Ureter (tissue), 1 donor: ENCODE results near the gene OCIAD1. TPM values are rescaled to one million over a fixed set of nuclear protein-coding genes. Genes with fewer than 3 reads are reported as not detected.
"Not testable (repeated sequence)": the region's sequence is repeated elsewhere in the genome, so short reads cannot be mapped to it uniquely, and the experiment has no call there.

Experiments used
- DNase-seq: peaks from one replicate; pipeline ENCODE4 v3.0.0-alpha.2; 2020; ENCODE audit warnings: low spot score
- total RNA-seq: library from RNA; stranded (reverse); gene quantifications from one replicate; pipeline ENCODE4 v1.2.4, GENCODE V29; 2023
- donor health status: DM: yes; HTN: yes; CAD: no.

The OCIAD1 gene, protein sequence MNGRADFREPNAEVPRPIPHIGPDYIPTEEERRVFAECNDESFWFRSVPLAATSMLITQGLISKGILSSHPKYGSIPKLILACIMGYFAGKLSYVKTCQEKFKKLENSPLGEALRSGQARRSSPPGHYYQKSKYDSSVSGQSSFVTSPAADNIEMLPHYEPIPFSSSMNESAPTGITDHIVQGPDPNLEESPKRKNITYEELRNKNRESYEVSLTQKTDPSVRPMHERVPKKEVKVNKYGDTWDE
- 181 TPM for total RNA-seq

DNA sequence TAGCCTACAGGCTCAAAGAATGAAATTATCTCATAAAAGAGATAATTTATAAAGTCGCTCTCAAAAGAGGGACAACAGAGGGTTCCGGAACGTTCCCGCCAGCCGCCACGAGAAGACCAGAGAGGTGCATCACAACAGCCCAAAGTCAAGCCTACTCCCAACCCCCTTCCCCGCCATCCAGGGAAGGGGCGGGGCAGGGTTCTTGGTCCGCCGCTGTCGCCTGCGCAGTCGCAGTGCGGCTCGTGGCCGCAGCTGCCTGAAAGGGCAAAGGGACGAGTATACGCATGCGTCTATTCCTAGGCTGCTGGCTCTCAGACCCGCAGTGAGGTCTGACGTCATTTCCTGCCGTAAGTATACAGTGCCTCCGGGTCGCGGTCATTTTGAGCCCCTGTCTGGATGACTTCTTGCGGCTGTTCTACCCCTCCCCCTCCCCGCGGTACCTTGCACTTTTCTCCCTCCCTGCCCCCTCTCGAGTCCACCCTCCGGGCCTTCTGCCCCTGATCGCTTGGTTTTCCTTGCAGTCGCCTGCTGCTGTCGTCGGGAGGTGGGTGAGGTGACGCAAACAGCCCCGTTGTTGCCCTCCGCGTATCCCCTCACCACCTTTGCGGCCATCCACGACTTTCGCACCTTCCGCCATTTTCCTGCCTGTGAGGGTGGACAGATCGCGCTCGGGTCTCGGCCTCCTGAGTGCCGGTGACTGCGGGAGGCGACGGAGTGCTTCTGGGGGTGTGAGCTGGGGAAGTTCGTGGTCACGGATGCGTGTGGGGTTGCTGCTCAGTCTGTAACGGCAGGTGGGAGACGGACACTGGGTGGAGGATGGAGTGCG lies at the start of gene OCIAD1:
OCIAD1 (plus strand) TSS at position 383 of the 826 bp plus-strand sequence. CDS start 1,537 bp downstream, outside the sequence.
- peak; percentile 97 for DNase-seq

DNA sequence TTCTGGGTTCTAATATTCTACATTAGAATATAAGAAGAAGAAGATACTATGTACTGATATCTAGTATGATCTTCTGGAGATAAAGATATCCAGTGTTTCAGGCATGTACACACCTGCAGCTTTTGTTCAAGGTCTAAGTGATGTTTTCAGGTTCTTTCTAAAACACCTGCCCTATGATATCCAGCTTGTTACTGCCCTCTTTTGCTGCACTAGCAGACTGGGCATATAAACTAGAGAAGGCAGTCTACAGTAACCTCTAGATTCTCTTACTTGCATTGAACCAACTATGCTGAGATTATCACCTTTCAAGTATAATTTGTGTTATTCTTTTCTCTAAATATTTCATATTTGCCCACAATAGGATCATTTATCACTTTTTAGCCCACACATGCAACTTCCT lies 48.9 kb upstream of the OCIAD1 start:
- DNase-seq: no peak

DNA sequence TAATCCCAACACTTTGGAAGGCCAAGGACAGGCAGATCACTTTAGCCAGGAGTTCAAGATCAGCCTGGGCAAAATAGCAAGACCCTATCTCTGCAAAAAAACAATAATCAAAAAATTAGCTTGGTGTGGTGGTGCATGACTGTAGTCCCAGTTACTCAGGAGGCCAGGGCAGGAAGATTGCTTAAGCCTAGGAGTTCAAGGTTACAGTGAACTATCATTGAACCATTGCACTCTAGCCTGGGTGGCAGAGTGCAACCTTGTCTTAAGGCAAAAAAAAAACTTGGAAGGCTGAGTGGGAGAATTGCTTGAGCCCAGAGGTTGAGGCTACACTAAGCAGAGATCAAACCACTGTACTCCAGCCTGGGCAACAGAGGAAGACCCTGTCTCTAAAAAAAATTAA lies 45.6 kb upstream of the OCIAD1 start:
- no peak for DNase-seq

DNA sequence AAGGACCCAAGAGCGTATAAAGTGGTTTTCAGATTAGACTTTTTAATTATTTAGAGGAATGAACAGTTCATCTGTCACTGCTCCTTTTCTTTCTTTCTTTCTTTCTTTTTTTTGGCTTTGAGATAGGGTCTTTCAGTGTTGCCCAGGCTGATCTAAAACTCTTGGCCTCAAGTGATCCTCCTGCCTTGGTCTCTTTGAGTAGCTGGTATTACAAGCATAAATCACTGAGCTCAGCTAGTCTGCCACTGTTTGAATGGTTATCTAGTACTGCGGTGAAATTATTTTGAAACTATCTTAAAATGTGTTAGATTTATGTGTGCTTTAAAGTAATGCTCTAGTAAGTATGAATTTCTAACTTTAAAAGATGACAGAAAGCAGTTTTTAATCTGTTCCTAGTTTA lies 44.3 kb upstream of the OCIAD1 start:
- no peak for DNase-seq

DNA sequence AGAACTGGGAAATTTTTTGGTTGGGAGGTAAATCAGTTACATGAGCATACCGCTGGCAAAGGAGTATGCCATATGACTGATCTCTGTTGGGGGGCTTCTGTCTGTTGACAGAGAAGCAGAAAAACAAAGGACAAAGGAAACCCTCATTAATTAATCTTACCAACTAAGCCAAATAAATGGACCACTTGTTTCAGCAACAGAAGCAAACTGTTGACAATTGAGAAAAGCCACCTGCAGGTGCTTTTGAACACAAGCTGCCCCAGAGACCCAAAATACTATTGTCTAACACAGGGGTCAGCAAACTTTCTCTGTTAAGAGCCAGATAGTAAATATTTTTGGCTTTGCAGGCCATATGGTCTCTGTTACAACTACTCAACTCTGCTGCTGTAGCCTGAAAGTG lies 43.8 kb upstream of the OCIAD1 start:
- no peak for DNase-seq

DNA sequence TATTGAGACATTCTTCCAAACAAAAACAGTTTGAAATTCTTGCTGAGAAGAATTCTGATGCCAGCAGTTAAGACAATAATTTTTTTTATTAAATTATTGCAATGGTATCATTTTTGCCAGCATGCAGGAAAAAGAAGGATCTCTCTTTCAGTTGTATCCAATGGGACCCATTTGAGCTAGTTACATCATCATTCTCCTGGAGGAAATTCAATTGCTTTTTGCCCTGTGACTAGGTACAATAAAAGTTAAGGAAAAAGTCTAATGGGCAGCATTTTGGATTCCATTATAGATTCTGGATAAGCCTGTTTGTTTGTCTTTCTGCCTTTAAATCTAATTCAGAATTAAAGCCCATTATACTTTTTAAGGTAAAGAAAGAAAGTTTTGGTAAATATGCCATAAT lies 40.3 kb upstream of the OCIAD1 start:
- no peak for DNase-seq

DNA sequence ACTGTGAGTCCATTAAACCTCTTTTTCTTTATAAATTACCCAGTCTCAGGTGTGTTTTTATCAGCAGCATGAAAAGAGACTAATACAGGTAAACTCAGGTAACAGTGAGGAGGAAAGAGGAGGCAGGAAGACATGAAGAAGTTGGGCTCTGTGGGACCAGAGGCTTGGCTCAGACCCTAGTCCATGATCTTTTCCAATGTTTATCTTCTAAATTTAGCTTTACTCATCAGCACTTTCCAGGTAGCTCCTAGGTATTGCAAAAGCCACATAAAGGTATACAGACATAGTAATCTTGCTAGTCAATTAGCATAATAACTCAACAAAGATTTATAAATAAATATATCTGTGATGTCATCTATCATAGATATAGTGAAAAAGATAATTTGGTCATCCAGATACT lies 39.6 kb upstream of the OCIAD1 start:
- DNase-seq: no peak

DNA sequence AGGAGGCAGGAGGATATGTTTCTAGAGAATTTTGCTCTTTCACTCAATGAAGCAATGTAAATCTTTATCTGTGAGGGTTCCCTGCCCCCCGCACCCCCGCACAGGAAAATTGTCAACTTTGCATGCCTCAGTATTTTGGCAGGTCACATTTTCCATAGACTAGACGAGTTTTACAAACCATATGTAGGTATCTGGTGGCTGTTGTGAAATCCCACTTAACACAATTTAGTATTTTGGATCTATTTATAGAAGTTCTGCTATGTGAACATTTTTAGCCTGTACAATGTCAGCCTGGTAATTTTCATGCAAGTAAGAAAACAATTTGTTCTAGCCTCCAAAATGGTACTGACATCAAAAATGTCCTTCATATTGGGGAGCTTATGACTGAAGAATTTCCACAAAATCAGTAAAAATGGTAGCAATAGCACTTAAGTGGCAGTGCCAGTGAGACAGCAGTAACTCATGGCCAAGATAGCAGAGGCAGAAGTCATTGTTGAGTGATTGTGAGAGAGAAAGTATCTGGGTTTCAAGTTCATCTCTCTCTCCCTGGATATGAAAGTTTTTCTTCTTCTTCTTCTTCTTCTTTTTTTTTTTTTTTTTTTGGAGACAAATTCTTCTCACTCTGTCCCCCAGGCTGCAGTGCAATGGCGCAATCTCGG lies 38.4 kb upstream of the OCIAD1 start:
- no peak for DNase-seq

DNA sequence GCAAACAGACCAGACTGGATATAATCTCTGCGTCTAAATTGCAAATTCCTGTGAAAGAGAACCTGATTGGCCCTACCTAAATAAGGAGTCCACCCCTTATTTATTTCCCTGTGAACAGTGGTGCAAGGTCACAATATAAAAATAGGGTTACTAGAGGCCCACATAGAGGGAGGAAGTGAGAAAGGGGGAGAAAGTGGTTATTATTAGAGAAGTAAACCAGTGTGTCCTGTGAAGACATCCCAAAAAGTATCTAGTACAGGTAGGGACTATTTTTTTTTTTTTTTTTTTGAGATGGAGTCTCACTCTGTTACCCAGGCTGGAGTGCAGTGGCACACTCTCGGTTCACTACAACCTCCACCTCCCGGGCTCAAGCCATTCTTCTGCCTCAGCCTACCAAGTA lies 35.8 kb upstream of the OCIAD1 start:
- DNase-seq: no peak

DNA sequence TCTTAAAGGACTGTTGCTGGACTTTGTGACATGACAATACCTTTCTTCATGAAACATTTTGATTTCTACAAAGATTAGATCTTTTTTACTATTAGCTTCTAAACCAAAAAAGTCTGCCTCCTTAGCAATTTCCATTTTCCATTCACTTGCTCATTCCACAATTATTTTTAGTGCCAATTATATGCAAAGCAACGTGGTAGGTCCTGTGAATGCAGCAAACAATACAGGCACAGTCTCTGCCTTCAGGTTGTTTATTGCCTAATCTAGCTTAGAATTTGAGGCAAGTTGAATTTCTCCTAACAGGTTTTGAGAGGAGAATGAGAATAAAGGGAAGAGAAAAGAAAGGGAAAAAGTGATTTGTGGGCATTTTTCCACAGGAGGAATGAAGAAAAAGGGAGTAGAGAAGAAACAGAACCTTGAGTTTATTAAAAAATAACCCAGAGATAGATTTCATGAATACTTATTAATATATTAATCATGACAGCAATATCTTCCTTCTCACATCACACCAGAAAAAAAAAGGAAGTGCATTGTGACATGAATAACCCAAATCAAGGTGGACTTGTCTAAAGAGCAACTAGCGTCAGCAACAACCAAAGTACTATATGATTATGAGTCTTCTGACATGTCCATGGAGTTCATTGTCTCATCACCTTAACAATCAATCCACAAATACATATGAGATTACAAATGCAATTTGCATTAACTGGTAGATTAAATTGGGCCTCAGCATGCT lies 34.5 kb upstream of the OCIAD1 start:
- DNase-seq: no peak

DNA sequence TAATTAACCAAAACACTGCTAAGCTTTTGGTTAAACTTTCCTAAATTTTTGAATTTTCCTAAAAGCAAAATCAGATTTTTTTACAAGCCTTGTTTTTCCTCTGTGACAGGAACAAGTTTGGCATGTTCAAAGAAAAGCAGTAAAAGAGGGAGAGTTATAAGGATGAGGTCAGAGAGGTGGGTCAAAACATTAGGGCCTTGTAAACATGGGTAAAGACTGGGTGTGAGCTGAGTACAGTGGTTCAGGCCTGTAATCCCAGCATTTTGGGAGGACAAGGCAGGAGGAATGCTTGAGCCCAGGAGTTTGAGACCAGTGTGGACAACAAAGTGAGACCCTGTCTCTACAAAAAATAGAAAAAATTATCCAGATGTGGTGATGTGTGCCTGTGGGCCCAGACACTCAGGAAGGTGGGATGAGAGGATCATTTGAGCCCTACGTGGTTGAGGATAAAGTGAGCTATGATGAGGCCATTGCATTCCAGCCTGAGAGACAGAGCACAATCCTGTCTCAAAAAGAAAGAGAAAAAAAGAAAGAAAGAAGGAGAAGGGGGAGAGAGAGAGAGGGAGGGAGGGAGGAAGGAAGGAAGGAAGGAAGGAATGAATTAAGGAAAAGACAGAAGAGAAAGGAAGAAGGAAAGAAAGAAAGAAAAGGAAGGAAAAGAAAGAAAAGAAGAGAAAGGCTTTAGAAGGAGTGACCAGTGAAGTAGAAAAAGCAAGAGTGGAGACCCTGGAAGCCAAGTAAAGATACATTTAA lies 33.8 kb upstream of the OCIAD1 start:
- no peak for DNase-seq

DNA sequence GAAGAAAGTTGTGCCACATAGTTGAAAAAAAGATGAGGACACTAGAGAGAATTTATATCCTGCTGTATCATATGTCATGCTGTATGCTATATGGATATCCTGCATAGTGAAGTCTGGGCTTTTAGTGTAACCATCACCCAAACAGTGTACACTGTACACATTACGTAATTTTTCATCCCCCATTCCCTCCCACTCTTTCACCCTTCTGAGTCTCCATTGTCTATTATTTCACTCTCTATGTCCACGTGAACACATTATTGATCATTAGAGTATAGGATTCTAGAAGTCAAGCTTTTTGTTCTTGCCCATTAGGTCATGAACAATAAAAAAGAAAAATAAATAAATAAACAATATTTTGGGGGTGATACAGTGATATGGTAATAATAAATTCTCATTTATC lies 32.8 kb upstream of the OCIAD1 start:
- DNase-seq: no peak

DNA sequence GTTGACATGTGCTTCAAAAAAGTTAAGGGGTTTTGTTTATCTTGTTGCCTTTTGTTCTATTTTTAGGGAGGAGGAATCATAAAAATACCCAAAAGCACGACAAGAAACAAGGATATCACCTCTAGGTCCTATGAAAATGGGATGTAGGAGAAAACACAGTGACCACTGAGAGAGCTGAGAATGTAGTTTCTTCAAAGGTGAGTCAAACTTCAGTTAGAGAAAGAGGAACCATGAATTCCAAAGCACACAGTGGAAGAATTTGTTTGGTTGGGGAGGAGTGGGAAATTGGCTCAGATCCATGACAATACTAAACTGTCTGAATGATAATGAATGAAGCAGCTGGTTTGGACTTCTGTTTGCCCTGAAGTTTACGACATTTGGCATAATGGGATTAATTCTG lies 31.7 kb upstream of the OCIAD1 start:
- DNase-seq: no peak

DNA sequence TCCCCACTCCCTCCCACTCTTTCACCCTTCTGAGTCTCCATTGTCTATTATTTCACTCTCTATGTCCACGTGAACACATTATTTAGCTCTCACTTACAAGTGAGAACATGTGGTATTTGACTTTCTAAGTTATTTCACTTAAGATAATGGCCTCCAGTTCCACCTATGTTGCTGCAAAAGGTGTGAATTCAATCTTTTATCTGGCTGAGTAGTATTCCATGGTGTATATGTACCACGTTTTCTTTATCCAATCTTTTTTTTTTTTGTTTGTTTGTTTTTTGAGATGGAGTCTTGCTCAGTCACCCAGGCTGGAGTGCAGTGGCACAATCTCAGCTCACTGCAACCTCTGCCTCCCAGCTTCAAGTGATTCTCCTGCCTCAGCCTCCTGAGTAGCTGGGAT lies 30.7 kb upstream of the OCIAD1 start:
- DNase-seq: not testable (repeated sequence)

DNA sequence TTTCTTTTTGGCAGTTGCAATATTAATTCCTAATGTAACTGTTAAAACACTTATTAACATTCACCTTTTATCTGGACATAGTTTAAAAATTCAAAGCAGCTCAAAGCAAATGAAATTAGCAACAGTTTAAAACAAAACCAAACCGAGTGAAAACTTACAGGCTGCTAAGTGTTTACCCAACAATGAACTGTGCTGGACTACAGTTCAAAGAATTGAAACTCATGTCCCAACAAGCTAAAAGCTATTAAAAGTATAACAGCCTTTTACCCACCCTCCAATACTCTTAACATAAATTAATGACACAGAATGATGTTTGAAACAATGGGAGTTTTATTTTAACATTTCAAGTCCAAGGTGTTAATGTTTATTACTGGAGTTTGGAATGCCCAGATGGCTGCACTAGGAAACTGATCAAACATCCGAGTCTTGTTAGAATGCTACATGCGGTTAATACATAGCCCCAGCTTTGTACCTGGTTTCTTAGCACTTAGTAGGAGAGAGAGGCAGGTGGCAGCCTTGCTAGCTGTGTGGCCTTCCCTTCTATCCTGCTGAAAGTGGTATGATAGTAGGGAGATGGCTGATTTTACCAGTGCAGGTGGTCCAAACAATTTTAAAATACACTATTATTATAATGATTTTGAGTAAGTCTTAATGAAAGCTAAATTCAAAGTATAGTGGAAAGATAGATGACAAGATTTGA lies 29.7 kb upstream of the OCIAD1 start:
- no peak for DNase-seq

DNA sequence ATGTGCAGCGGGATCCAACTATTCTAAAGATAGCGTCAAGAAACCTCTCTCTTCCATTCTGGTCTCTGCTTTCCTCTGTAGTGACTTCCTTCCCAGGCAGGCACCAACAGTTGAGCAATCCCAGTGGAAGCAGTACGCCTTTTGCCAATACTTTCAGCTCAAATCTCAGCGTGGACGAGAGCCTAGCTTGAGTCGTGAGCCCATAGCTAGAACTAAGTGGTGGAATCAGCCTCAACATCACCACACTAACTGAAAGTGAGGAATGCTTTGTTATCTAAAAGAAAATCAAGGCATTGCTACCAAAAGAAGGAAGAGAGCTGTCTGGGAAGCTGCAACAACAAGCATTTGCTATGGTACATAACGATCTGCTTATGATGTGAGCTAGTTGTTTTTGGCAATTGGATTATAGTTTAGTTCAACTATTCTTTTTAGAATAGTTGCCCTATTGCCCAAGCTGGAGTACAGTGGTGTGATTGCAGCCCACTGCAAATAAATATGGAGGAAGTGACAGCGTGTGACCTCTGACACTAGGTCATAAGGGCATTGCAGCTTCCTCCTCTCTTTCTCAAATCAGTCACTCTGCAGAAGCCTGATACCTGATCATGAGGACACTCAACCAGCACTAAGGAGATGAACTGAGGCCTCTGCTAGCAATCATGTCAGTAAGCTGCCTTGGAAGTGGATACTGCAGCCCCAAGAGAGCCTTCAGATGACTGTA lies 26.1 kb upstream of the OCIAD1 start:
- no peak for DNase-seq

DNA sequence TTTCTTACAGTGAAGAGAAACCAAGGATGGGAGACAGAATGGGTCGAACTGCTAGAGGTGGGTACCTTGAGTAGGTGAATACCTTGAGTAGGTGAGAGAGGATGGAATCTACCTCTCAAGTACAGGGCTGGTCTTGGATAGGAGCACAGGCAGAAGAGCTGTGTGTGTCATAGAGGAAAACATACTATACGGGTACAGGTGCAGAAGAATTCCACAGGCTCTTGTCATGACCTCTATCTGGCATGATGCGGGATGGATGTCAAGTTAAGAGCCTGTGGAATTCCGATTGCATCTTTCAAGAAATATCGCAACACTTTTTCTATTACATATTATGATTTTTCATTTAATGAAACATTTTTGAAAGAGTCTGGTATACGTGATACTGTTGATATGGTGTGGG lies 18.0 kb upstream of the OCIAD1 start:
- no peak for DNase-seq

DNA sequence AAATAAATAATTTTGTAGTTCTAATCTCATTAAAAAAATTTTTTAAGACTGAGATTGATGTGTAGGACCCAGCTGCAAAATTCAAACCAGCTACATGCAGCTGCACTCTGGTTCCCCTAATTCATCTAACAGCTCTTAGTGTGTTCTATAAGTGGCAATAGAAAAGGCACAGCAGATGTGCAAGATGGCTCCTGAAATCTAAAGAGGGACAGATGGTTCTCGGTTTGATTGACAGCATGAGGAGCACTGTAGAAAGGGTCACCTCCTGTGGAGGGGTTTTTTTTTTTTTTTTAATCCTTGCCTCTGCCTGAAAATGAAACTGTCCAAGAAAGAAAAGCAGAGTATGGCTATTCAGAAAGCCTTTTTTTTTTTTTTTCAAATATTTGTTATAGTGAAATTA lies 16.9 kb upstream of the OCIAD1 start:
- no peak for DNase-seq

DNA sequence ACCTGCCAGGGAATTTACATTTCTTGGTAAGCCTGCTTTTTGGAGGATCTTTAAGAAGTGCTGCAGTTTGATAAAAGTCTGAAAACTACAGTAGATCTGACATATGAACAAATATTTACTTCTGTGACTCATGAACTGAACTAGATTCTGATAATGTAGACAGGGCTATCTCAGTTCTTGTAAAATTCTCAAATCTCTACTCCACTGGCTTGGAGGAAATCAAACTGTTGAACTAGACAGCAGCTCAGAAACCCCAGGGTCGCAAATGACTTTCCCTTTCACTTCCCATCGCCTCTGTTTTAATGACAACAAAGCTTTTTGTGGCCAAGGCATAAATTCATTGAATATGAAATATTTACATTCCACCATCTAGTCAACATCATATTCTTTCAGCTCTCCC lies 15.4 kb upstream of the OCIAD1 start:
- no peak for DNase-seq

DNA sequence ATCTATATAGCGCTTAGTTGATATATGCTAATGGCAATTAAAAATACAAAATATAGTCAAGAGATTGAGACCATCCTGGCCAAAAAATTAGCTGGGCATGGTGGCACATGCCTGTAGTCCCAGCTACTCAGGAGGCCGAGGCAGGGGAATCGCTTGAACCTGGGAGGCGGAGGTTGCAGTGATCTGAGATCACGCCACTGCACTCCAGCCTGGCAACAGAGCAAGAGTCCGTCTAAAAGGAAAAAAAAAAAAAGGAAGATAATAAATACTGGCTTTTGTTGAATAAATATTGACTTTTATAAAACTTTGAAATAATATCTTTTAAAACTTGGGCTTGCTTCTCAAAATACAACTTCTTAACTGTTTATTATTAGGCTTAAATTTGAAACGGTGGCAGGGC lies 14.6 kb upstream of the OCIAD1 start:
- DNase-seq: not testable (repeated sequence)
